HL-60/S4 treated with phorbol 12-myristate 13-acetate at 8.2 ng/mL for 4 days and 3 days (cell line): ENCODE data around the gene SORD.
"Not testable (repeated sequence)": the region's sequence is repeated elsewhere in the genome, so short reads cannot be mapped to it uniquely, and the experiment has no call there.

Source experiments
- in situ Hi-C: fragments of 300-500 bp; cut with MboI; formaldehyde crosslinking; loops from 2 replicates; pipeline ENCODE4 v1.15.0; 2022; ENCODE audit warnings: low sequenced_read_pairs

SORD gene

DNA sequence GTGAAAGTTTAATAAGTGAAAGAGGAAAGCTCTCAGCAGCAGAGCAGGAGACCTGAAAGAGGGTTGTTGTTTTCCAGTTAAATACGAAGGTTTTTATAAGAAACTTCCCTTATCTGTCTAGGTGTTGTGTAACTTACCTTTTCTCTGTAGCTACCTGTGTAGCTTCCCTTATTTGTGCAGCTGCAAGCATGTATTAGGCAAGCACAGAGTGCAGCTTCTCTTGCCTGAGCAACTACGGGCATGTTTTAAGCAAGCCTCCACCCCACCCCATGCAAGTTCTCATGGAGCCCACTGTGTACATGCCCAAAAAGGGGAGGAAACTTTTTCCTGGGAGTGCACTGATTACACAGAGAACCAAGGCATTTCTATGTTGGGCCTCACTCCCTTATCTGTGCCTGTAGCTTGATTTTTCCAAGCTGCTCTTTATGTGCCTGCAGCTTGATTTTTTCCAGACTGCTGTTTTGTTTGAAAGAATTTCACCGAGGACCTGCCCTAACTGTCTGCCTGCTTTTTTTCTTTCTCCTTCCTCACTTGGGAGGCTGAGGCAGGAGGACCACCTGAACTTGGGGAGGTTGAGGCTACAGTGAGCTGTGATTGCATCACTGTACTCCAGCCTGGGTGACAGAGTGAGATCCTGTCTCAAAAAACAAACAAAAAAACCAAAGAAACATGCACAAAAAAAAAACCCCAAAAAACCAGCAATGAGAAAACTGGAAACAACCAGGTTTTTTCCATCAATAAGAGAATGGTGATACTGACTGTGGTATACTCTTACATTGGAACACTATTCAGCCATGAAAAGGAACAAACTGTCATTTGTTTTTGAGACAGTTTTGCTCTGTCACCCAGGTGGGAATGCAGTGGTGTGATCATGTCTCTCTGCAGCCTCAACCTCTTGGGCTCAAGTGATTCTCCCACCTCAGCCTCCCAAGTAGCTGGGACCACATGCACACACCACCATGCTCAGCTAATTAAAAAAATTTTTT lies 36.0 kb downstream of the SORD start:
- in situ Hi-C loops = not testable (repeated sequence)

DNA sequence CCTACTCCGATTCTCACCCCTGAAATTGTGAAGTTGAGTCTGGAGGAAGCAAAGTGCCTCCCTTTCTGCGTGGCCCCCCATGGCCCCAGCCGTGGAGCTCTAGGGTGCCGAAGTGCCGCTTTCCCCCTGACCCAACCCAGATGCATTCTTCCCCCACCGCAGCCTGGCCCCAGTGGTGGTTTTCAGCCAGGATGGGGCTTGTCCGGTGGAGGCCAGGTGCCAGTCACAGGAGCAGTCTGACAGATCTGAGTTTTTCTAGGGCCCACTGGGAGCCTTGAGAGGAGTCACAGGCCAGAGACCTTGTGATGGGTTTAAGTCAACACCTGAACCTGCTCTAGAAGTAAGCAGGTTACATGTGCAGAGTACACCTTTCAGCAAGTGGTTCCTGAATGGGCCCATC lies 39.3 kb downstream of the SORD start:
- in situ Hi-C loops = not testable (repeated sequence)

DNA sequence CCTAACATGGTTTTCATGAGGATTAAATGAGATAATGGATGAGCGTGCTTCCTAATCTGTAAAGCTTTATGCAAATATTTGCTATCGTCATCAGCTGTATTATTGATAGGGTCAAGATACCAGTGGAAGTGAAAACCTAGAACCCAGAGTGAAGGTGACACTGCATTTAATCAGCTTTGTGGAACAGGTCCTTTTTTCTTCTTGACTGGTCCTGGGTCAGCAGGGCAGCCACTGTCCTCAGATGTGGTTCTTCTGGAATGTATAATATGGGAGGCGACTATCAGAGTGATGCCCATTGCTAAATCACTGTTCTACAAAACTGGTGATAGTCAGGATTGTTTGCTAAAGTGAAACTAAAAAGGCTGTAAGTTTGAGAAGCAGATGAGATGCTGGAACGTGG lies 41.4 kb downstream of the SORD start:
- in situ Hi-C loops = no loop called here

DNA sequence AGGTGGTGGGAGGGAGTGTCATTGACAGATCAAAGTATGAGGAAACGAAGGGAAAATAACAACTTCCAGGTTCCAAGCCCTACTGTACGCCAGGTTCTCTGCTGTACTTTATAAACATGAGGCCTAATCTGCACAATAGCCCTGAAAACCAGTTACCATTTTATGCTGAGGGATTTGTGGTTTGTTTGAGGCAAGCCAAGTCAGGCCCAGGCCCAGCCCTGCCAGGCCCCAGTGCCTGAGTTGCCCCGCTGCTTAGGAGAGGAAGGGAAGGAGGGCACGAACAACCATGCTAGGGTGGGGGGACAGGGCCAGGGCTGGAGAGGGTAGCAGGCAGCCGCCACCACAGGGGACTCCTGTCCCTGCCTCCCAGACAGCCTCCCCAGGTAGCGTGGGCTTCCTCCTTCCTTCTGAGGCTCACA lies 47.0 kb downstream of the SORD start:
- in situ Hi-C loops = not testable (repeated sequence)

DNA sequence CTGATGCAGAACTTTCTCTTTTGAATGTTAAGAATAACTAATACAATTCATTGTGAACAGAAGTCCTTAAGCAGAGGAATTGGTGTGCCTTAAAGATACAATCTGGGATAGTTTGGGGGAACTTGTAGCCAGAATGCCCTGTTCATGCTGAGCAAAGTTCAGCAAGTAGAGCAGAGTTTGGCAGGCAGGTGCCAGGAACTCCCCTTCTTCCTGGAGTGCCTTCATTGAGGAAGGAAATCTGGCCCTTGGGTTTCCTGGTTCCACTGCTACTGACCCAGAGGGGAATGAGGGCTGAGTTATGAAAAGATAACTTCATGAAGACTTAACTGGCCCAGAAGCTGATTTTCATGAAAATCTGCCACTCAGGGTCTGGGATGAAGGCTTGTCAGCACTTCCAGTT lies 50.6 kb downstream of the SORD start:
- in situ Hi-C loops = not testable (repeated sequence)

DNA sequence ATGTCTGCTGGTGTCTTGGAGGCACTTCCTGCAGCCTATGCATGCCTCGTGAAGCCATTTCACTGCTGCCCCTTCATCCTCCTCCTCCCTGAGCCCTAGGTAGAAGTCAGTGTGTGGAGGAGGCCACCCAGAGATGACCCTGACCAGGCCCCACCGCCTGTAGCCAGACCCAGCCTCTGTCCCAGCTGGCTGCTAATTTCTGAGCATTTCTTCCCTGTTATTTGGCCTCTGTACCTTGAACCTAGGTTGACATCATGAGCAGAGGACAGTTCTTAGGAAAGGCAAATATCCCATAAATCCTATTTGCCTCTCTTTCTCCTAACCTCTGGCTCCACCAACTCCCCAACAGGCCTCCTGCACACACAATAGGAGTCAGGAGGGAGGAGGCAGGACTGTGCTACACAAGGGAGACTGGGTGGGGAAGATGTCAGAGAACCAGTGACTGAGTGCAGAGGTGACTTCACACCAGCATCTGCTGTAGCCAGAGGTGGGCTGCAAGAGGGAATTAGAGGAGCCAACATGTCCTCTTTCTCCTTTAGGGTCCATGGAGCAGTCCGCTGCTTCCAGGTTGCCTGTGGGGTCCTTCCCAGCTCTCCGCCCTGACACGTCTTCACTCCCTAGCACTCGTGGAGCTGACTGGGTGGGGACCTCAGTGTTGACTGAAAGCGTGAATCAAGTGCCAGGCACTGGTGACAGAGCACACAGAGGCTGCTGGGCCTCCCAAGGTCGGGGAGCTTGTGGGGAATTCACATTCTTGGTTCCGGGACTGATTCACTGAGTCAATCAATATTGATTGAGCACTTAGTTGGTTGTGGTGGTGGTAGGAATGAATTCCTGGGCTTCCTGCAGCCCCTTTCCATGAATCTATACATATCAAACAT lies 52.7 kb downstream of the SORD start:
- in situ Hi-C loops = not testable (repeated sequence)

DNA sequence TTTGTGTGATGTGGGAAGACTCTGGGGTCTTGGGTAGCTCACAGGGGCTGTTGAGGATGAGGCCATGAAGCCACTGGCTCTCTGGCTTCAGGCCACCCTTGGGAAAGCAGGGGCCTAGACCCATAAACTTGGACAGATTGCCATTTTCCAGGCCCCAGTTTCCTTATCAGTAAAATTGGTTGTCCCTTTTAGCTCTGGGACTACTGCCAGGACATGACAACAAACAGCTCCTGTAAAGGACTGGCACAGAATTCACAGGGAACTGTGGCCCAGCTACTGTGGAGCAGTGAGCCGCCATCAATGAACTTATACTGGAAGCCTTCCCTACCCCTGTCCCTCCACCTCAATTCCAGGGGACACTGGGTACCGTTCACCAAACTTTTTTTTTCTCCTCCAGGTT lies 54.4 kb downstream of the SORD start:
- in situ Hi-C loops = not testable (repeated sequence)

DNA sequence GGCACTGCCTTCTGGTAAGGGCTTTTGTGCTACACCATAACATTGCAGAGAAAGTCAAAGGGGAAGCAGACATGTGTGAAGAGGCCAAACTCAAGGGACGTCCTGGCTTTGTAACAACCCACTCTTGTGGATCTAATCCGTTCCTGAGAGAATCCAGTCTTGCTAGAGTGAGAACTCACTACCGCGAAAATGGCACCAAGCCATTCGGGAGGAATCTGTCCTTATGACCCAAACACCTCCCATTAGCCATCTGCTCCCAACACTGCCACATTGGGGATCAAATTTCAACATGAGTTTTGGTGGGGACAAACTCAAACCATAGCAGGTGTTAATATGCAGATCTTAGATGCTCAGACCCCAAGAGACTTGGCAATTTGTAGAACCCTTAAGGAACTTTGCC lies 56.2 kb downstream of the SORD start:
- in situ Hi-C loops = not testable (repeated sequence)

DNA sequence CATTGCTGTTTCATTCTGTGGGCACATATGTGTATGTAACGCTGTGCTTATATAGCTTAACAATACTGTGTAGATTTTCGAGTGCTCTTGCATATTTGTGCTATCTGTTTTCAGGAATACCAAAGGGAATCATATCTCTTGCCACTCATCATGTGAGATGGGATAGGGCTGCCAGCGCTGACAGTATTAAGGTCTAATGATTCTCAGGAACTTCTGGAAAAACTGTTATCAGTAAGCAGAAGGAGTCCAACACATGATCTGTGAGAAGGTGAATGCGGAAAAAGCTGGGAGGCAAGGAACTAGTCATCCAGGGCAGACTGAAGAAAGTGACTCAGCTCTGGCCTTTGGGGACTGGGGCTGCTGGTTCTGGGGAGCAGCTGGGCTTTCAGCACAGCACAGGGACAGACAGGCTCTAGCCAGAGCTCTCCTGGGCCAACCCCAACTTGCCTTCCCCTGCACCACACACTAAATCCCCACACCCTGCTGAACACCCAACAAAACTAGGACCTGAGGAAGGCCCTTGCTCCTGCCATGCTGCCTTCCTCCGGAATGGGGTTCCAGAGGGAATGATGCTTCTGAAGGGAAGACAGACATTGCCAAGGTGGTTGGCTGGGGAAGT lies 56.7 kb downstream of the SORD start:
- in situ Hi-C loops = not testable (repeated sequence)

DNA sequence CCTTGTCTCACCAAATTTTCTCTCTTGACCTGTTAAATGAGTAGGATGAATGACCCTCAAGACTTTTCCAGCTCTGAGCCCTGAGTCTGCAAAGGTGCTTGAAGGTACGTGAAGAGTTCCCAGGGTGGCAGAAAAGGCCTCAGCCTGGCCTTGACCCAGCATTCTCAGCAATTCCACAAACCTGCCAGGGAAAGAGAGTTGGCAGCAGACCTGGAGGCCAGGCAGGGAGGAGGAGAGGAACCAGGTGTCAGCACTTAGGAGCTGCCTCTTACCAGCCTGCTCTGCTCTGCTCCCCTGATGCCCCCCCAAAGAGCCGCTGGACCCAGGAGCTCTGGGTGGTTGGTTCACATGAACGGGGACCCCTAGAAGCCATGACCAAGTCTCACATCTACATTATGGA lies 57.6 kb downstream of the SORD start:
- in situ Hi-C loops = not testable (repeated sequence)

DNA sequence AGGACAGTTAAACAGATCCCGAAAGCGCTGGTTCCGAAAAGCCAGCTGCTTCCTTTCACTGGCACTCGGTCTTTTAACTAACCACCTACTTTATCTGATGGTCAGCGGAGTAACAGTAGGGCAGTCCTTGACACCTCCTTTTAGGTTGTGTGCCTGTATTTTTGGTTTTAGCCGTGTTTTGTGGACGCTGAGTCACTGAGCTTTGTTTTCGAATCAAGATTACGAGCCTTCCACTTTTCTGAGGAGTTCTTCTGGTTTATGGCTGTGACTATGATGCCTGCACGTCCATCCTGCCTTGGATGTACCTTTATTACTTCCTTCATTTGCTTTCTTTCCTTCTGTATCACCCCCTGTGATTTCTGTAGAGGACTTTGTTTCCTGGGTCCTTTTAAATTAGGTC lies 59.4 kb downstream of the SORD start:
- in situ Hi-C loops = not testable (repeated sequence)

DNA sequence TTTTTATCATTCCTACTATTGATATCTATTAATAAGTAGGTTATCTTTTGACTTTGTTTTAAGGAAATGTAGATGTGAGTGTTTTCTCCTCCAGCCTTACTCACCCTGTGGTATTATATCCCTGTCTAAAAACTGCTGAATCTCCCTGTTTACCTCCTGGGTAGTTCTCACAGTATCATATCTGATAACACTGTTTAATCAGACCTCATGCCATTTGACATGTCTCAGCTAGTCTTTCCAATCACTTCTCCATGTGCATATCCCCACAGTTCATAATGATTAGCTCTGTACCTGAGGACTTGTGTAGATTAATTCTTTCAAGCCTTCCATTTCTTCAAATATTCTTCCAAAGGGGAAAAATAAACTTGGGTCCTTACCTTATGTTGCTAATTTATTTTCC lies 60.2 kb downstream of the SORD start:
- in situ Hi-C loops = no loop called here

DNA sequence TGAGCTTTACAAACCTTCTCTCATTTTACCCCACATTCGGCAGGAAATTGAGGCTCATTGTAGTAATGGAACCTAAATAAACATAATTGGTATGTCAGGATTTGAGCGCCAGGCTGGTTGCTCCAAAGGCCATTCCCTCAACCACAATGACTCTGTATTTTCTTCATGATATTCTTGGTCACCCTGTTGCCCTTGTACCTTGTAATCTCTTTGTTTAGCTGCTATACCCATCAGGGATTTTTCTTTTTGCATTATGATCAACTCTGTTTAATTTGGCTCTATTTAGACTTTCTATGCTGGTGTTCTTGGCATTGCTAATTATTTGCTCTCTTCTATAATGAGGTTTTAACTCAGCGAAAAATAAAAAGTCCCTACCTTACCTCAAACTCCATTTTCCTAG lies 61.2 kb downstream of the SORD start:
- in situ Hi-C loops = no loop called here

DNA sequence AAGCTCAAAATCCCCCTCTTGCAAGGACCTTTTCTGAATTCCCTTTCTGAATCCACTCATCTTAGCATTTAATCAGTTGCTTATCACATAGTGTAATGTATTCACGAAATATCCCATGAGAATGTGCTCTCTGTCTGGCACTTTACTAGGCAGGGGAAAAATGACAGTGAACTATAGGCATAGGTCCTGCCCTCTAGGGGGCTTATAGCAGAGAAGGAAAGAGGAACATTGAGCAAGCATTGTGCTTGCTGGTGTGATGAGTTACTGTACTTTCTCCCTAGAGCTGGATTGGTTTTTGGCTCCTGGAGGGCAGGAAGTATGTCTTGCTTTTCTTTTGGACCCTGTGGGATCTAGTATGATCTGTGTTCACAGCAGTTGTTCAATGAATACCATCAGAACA lies 64.5 kb downstream of the SORD start:
- in situ Hi-C loops = no loop called here

DNA sequence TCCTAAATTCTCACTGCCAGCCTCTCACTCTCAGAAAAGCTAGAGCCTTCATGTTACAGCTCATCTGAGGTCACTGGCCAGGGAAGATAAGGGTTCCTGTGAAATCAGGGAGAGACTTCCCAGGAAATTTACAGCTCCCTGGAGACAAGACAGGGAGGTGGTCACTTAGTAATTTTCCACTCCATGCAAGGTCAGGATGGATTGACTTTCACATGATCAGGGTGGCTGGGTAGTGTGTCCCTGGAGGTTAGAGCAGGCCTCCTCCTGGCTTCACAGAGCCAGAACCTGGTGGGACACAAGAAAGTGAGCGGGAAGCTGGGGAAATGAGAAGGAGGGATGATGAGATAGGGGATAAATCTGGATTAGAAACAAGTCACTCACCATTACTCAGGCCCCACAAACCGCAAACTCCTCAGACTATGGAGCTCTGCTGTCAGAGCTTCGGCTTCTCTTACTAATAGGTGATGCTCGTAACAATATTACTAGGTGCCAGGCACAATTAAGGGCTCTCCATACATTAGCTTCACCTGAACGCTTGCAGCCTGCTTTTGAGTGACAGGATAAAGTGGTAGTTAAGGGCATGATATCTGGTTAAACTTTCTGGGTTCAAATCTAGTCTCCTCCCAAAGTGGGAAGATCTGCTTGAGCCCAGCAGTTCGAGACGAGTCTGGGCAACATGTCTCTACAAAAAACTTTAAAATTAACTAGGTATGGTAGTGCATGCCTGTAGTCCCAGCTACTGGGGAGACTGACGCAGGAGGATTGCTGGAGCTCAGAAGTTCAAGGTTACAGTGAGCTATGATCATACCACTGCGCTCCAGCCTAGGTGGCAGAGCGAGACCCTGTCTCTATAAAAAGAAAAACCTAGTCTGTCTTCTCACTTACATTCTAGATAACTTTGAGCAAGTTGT lies 66.1 kb downstream of the SORD start:
- in situ Hi-C loops = no loop called here

DNA sequence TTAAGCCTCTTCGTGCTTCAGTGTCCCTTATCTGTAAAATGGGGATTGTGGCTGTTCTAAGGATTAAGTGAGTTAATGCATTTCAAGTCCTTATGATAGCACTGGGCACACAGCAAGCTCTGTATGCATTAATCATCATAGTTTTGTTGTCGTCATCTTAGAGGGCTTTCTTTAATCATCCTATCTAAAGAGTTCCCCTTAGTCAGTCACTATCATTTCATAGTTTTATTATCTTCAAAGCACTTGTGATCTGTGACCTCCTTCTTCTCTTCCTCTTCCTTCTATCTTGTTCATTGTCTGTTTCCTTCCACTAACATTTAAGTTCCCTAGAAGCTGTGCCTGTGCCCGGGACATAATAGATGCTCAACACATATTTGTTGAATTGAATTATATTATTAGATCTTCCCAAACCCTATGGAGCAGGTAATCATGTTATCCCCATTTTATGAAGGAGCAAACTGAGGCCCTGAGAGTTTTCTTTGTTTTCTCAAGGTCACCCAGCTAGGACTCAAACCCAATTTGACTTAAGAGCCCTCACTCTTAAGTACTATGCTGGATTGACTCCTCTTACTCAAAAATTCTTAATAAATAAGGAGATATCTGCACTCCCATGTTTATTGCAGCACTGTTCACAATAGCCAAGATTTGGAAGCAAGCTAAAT lies 66.8 kb downstream of the SORD start:
- in situ Hi-C loops = no loop called here

DNA sequence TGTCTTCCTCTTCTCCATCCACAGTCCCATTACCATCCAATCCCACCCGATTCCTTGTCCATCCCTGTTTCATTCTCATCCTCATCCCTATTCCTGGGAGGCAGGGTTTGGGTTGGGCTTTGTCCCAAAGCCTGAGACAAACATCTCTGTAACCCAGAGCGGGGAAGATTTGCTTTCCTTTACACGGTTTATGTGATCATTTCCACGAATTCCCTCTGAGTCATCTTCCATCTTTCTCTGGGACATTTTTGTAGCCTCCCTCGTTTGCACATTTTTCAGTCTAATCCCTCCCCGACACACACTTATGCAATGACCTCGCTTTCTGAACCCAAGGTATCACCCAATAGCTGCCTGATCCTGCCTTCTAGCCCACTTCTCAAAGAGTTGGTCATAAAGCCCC lies 68.2 kb downstream of the SORD start:
- in situ Hi-C loops = no loop called here

DNA sequence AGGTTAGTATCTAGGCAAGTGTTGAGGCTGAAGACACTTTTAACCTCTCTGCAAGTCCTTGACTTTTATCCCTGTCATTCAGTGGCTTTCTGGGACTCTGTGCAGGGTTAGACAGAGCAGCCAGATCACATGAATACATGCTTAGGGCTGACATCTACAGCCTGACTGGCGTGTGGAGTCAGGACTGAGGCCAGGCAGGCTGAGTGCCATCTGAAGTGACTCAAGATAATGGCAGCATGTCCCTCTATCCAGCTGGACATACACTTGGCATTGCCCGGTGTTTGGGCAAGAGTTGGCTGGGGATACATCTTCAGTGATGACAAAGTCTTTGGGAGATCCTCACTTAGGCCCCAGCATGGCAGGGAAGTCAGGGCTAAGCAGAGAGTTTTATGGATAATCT lies 68.6 kb downstream of the SORD start:
- in situ Hi-C loops = no loop called here

DNA sequence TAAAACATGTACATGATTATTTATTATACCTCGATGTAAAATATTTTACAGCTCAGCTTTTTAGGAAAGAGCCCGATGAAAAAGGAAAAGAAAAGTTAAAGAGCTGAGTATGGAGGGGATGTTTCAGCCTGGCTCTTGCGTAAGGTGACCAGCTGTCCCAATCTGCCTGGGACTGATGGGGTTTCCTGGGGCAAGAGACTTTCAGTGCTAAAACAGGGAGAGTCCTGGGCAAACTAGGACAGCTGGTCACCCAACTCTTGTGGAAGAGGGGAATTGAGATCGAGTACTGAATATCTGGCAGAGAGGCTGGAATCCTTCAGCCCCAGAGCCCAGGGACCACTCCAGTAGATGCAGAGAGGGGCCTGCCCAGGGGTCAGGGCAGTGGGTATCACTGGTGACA lies 70.0 kb downstream of the SORD start:
- in situ Hi-C loops = no loop called here
